ENCODE data around the gene ACP1.

Gene ACP1

DNA sequence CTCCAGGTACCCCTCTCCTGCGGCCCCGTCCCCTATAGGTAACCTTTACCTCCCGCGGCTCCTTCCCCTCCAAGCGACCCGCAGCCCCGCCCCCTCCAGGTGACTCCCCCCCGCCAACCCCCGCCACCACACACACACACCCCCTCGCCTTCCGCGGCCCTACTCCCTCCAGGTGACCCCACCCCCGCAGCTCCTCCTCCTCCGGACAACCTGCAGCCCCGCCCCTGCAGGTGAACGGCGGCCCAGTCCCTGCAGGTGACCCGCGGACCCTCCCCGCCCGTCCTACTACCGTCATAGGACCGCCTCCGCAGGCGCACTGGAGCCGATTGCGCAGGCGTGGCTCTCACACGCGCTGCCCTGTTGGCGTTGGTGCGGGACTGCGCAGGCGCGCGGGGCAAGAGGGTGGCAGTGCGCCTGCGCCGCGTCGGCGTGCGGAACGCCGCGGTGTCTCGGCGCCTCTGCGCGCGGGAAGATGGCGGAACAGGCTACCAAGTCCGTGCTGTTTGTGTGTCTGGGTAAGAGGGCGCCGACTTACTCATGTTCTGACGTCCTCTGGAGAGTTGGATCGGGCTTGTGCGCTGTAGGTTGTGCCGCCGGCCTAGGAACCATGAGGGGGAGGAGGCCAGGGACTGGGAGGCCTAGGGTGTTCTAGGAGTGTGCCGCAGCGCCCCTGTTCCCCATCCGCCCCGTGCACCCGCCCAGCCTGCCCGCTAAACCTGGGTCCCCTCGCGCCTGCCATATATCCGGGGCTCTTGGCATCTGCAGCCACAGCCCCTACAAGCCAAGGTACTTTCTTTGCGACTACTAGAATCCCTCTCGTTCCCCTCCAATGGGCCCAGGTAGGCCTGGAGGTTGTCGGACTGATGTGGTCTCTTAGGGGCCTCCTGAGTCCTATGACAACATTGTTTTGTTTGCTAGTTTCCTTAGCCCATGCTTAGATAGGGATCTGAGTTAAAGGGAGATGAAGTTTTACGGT, at the start of gene ACP1:
ACP1 (plus strand) TSS at position 455 of the 976 bp plus-strand sequence; CDS start at position 473, 18 bp downstream.
- DNase-seq, result peak; percentile 93

DNA sequence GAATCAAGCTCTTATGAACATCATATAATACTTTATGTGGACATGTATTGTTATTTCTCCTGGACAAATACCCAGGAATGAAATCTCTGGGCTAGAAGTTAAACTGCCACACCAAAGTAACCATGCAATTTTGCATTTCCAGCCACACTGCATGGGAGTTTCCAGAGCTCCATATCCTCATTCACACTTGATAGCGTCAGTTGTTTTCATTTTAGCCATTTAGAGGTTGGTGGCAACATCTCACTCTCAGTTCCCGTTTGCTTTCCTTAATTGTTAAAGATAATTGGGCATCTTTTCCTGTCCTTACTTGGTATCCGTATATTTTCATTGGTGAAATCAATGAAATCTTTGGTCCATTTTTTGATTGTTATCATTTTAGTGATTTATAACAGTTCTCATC, 48.7 kb upstream of the ACP1 start:
- no peak for DNase-seq

GRCh38 chr2:223451-223850, 41.3 kb upstream of the ACP1 start:
- no peak for DNase-seq

GRCh38 chr2:223971-224760, 40.6 kb upstream of the ACP1 start:
- DNase-seq, result no peak

DNA sequence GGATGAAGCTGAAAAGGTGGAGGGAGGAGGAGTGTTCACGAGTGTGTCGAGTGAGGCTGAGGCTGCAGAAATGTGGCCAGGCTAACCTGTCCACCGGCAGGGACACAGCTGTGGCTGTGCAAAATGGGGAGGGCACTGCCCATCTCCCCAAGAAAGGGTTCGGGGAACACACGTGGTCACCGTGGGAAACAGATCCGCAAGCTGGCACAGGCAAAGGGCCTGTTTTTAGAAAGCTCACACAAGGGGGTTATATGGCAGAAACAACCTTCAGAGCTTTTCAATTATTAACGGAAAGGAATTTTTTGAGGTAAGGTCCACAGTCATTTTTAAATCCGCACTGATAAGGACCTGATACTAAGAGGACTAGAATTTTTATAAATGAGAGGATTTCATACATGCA, 36.6 kb upstream of the ACP1 start:
- no peak for DNase-seq

GRCh38 chr2:228518-229278, 36.0 kb upstream of the ACP1 start:
- DNase-seq, result no peak

DNA sequence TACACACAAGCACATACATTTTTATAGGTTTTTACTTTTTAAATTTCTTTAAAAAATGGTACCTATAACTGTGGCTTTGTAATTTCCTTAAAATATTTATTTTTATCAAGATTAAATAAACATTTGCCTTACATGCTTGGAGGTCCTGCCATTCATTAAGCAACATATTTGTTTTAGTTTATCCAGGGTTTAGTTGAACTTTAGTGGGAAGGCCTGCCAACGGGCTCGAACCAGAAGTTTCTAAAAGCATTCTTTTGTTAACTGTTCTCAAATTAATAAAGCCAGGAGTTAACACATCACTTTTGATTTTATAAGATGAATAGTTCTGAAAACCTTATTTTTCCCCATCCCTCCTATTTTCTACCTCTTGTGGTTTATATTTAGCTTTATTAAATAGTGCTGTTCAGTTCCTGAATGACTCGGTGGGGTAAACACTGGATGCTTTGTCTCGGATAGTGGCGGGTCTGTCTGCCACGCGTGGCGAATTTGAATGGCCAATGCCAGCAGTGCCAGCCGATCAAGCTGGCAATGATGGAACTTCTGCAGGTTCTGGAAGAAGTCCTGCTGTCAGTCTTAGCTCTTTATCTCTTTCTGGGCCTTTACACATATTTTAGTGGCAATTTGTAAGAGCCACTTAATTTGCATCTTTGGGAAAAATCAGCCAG, 33.1 kb upstream of the ACP1 start:
- no peak for DNase-seq

DNA sequence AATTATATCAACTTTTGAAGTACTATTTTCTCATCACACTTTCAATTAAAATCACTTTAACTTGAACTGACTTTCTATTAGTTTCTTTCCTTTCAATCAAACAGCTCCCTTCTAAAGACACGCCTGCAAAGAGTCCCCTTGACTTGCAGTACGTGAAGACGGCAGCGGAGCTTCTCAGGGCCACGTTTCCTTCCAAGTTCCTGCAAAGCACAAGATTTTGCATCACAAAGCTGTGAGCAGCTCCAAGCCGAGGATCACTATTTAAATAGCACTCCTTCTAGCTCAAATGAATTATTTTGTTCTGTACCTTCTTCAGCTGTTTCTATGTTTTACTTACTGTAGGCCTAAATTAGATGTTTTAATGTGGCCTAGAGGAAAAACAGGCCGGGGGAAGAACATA, 31.7 kb upstream of the ACP1 start:
- no peak for DNase-seq

DNA sequence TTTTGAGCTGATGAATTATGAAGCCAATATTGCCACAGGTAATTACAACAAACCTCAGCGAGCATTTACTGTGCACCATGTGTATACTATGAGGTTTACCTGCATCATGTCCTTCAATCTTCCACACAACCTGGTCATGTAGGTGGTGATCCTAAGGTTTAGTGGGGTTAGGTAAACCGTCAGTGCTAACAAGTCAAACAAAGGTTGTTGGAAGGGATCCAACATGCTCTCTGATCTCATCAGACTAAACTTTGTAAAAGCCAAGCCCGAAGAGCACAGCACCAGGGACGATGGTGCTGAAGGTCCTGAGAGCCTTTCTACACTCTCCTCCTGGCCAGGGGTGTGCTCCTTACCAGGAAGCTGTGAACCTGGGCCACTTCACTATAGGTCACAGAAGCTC, 30.3 kb upstream of the ACP1 start:
- no peak for DNase-seq

GRCh38 chr2:236993-237539, 27.7 kb upstream of the ACP1 start:
- DNase-seq, result no peak

- no peak for DNase-seq
Observed at GRCh38 chr2:237878-238277, 26.9 kb upstream of the ACP1 start.

GRCh38 chr2:238431-238830, 26.3 kb upstream of the ACP1 start:
- DNase-seq, result no peak

- DNase-seq, result no peak
Observed at GRCh38 chr2:238869-239268, 25.9 kb upstream of the ACP1 start.

DNA sequence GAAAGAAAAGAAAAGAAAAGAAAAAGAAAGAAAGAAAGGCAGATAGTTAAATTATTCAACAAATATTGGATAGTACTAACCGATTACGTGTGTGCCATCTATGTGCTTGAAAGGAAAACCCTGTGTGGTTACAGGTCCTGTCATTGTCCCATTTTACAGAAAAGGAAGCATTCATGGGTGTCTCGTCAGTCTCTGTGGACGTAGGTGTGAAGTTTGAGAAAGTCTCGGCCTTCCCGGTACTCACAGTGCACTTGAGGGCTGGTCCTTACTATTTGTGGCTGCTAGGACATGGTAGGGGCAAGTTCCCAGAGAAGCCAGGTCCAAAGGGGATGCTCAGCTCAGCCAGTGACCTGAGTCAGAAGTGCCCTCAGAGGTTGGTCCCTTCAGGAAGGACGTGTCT, 20.2 kb upstream of the ACP1 start:
- DNase-seq, result no peak

DNA sequence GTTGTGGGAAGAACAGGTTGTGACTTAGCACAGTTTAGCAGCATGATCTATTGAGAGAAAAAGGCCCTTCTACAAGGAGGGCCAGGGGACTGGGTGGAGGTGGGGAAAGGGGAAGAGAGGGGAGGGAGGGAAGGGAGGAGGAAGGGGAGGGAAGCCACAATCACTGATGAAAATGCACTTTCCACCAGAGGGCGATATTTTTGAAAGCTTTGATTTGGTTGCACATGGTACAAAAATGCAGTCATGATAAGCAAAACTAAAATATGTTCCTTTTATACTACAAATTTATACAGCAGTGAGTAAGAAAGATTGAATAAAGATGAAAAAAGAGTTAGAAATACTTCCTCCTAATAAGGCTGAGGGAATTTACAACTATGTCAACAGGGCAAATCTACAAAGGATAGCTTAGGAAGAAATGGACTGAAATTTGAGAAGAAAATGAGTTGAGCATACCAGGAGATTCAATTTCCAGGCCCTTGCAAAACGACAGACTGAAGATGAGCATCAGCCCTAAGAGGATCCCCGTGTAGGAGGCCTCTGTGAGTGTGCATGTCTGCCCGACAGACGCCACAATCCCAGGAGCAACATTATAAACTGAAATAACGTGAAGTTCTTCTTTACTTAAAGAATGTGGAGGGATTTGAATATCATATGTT, 18.1 kb upstream of the ACP1 start:
- DNase-seq, result peak; percentile 11

DNA sequence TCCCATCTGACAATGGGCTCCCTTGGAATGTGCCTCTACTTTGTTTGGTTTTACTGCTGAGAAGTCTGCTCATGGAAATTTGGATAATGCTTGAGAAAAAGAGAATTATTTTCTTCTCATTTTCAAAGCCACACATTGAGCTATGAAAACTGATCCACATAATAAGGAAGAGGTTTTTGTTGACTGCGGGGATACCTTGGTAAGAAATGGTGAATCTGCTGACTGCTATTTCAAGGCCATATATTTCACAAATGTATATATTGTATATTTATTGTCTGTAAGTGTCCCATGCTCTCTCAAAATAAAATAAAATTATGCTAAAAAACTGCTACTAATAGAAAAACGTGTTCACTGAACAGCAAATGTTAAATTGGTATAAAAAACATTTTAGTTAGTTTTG, 16.0 kb upstream of the ACP1 start:
- no peak for DNase-seq

- no peak for DNase-seq
Observed at GRCh38 chr2:249538-250042, 15.2 kb upstream of the ACP1 start.

- no peak for DNase-seq
Observed at GRCh38 chr2:252001-252602, 12.6 kb upstream of the ACP1 start.

- no peak for DNase-seq
Observed at GRCh38 chr2:253202-253638, 11.5 kb upstream of the ACP1 start.

DNA sequence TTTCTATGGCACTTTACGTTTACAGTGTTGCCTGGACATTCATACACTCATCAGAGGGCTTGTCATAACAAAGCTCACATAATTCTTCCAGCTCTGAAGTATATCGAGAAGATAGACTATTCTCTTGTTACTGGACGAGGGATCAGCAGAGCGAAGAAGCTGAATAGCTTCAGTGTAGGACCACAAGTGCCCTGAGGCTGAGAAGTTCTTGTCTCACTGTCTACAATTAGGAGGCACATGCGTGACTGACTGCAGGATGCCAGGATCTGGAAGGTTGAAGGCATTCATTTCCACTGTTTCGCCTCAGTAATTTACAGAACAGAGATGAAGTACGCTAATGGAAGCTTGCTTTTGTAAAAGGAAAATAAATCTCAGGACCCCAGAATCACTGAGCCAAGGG, 10.5 kb upstream of the ACP1 start:
- DNase-seq, result no peak

DNA sequence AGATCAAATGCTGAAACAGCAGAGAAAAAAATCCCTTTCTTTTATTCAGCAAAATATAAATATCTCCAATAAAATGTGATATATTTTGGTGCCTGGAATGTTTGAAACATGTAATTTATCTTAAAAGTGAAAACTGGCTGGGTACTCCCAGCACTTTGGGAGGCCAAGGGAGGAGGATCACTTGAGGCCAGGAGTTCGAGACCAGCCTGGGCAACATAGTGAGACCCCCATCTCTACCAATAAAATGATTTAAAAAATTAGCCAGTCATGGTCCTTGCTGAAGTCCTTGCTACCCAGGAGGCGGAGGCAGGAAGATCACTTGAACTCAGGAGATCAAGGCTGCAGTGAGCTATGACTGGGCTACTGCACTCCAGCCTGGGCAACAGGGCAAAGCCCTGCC, 9.6 kb upstream of the ACP1 start:
- no peak for DNase-seq

Measured in NCI-H1105 treated with DMSO at 0.1 percent for 48 hours (cell line).